ENCODE measurements around the gene CDK2.

- TF ChIP-seq SP1 (IDR thresholded peaks at IDR 0.05) (peak; percentile 64), CTCF (IDR thresholded peaks at IDR 0.05; ENCODE audit: low read depth, low read length, missing input control) (no peak), REST (IDR thresholded peaks at IDR 0.05) (peak; percentile 51), RAD21 (IDR thresholded peaks at IDR 0.05) (no peak), HNF4G (IDR thresholded peaks at IDR 0.05) (no peak), ATF3 (IDR thresholded peaks at IDR 0.05) (no peak), YY1 (IDR thresholded peaks at IDR 0.05) (peak; percentile 38)
These were observed 38.8 kb upstream of the CDK2 start, which contains the start of gene PYM1 for GRCh38 chr12:55927588-55928502.
